HG03025 (cell line): ENCODE measurements around the gene TBCC.
"Not testable (repeated sequence)": the region's sequence is repeated elsewhere in the genome, so short reads cannot be mapped to it uniquely, and the experiment has no call there.

Experiments used
- ATAC-seq: cut with Tn5 transposase; IDR thresholded peaks from one replicate; pipeline ENCODE4 v1.9.1; 2021; ENCODE audit warnings: mild to moderate bottlenecking, moderate library complexity; ENCODE audit not compliant: unreplicated experiment, low FRiP score

The TBCC gene

GRCh38 chr6:42704251-42704936 is 41.5 kb downstream of the TBCC start:
- ATAC-seq, result no peak

- ATAC-seq, result not testable (repeated sequence)
These were observed 43.1 kb downstream of the TBCC start for GRCh38 chr6:42702786-42703185.

GRCh38 chr6:42702200-42702599 is 43.7 kb downstream of the TBCC start:
- ATAC-seq, result no peak

GRCh38 chr6:42698217-42698616 is 47.7 kb downstream of the TBCC start:
- ATAC-seq, result no peak

- ATAC-seq, result no peak
These were observed 48.6 kb downstream of the TBCC start for GRCh38 chr6:42697268-42697655.

GRCh38 chr6:42696526-42697267 is 49.2 kb downstream of the TBCC start:
- ATAC-seq, result no peak

- no peak for ATAC-seq
These were observed 51.3 kb downstream of the TBCC start for GRCh38 chr6:42694586-42694985.
